ENCODE measurements around the gene ELOVL5.

ELOVL5 gene

DNA sequence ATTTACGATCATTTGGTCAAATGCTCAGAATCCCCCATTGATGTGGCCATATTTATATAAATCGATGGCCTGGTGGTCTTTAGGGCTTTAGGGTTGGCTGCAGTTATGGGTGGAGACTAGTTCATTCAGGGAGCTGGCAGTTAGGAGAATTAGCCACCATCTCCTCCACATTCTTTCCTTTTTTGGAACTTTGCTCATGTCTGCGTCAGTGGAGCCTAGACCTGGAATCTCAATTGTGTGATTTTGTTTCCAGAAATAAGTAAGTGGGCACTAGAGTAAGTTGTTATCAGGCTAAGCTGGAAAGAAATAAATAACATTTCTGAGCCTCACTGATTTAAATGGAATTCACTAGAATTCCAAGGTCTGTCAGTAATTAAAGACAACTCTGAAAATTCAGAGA lies 29.0 kb upstream of the ELOVL5 start:
- no peaks in the 10 kb centered on the region for H3K79me2 ChIP-seq (ENCODE audit: insufficient read depth, low read depth)
- no peak overlapping the region for H3K27ac ChIP-seq
- no peak overlapping the region for H3K4me2 ChIP-seq
- H3K36me3 ChIP-seq (ENCODE audit: insufficient read depth): no peaks in the 10 kb centered on the region
- H3K27me3 ChIP-seq (ENCODE audit: insufficient read depth, low read depth): no peaks in the 10 kb centered on the region
- no peaks in the 10 kb centered on the region for H4K20me1 ChIP-seq (ENCODE audit: insufficient read depth)
- no peak overlapping the region for H2AFZ ChIP-seq (ENCODE audit: low read depth)
- TF ChIP-seq, protein P1, sequence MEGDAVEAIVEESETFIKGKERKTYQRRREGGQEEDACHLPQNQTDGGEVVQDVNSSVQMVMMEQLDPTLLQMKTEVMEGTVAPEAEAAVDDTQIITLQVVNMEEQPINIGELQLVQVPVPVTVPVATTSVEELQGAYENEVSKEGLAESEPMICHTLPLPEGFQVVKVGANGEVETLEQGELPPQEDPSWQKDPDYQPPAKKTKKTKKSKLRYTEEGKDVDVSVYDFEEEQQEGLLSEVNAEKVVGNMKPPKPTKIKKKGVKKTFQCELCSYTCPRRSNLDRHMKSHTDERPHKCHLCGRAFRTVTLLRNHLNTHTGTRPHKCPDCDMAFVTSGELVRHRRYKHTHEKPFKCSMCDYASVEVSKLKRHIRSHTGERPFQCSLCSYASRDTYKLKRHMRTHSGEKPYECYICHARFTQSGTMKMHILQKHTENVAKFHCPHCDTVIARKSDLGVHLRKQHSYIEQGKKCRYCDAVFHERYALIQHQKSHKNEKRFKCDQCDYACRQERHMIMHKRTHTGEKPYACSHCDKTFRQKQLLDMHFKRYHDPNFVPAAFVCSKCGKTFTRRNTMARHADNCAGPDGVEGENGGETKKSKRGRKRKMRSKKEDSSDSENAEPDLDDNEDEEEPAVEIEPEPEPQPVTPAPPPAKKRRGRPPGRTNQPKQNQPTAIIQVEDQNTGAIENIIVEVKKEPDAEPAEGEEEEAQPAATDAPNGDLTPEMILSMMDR (conservative IDR thresholded peaks at IDR 0.05; ENCODE audit: low read depth, low read length): no peak
- no peaks in the 10 kb centered on the region for H3K4me1 ChIP-seq (ENCODE audit: low read depth, poor library complexity, severe bottlenecking)
- H3K9ac ChIP-seq: no peak overlapping the region
- H3K4me3 ChIP-seq (IDR thresholded peaks at IDR 0.05; ENCODE audit: insufficient read depth, low read depth, low read length): no peak overlapping the region

DNA sequence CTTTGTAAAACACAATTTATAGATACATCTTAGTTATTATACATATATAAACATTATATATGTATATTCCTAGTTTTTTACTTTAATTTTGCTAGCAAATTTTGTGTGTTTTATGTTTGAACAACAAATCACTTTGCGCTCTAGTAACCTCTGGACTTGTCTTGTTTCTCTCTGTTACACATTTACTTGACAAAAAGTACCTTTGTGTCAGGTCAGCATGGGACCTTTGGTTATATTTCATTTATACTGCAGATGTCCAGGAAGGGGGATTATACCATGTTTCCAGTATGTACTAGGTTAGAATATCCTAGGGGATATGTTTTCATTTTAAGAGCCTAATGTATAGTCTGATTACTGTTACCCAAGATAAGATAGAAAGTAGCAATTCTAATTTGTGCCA lies 28.5 kb upstream of the ELOVL5 start:
- no peaks in the 10 kb centered on the region for H4K20me1 ChIP-seq (ENCODE audit: insufficient read depth)
- H3K27ac ChIP-seq: no peak overlapping the region
- H3K4me1 ChIP-seq (ENCODE audit: low read depth, poor library complexity, severe bottlenecking): no peaks in the 10 kb centered on the region
- no peak overlapping the region for H2AFZ ChIP-seq (ENCODE audit: low read depth)
- no peak overlapping the region for H3K4me3 ChIP-seq (IDR thresholded peaks at IDR 0.05; ENCODE audit: insufficient read depth, low read depth, low read length)
- H3K27me3 ChIP-seq (ENCODE audit: insufficient read depth, low read depth): no peaks in the 10 kb centered on the region
- TF ChIP-seq, protein P1 (conservative IDR thresholded peaks at IDR 0.05; ENCODE audit: low read depth, low read length): no peak
- no peaks in the 10 kb centered on the region for H3K79me2 ChIP-seq (ENCODE audit: insufficient read depth, low read depth)
- no peaks in the 10 kb centered on the region for H3K36me3 ChIP-seq (ENCODE audit: insufficient read depth)
- no peak overlapping the region for H3K9ac ChIP-seq
- H3K4me2 ChIP-seq: no peak overlapping the region

DNA sequence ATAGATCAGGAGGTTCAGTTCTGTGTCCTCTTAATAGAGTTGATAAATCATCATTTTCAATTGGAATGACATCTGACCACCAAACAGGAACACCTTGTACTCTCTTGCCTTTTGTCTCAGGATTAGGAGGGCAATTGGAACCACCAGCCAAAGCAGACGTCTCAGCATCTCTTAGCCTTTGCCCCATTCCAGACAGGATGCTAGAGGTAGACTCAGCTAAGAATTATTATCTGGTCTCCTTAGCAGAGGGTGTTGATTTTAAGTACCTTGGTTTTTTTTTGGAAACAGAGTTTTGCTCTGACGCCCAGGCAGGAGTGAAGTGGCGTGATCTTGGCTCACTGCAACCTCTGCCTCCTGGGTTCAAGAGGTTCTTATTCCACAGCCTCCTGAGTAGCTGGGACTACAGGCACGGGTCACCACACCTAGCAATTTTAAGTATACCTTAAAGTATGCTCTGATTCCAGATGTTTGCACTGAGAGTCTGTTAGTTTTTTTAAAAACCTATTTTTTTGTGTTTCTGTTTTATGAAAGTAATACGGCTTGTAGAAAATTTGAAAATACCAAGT lies 28.0 kb upstream of the ELOVL5 start:
- Histone ChIP-seq H4K20me1 (ENCODE audit: insufficient read depth) (no peaks in the 10 kb centered on the region), H3K27me3 (ENCODE audit: insufficient read depth, low read depth) (no peaks in the 10 kb centered on the region), H3K4me1 (ENCODE audit: low read depth, poor library complexity, severe bottlenecking) (no peaks in the 10 kb centered on the region), H3K4me3 (IDR thresholded peaks at IDR 0.05; ENCODE audit: insufficient read depth, low read depth, low read length) (no peak overlapping the region), H3K27ac (no peak overlapping the region), H3K36me3 (ENCODE audit: insufficient read depth) (no peaks in the 10 kb centered on the region), H3K4me2 (no peak overlapping the region), H2AFZ (ENCODE audit: low read depth) (no peak overlapping the region), H3K79me2 (ENCODE audit: insufficient read depth, low read depth) (no peaks in the 10 kb centered on the region), H3K9ac (no peak overlapping the region)
- TF ChIP-seq, protein P1 (conservative IDR thresholded peaks at IDR 0.05; ENCODE audit: low read depth, low read length): no peak

DNA sequence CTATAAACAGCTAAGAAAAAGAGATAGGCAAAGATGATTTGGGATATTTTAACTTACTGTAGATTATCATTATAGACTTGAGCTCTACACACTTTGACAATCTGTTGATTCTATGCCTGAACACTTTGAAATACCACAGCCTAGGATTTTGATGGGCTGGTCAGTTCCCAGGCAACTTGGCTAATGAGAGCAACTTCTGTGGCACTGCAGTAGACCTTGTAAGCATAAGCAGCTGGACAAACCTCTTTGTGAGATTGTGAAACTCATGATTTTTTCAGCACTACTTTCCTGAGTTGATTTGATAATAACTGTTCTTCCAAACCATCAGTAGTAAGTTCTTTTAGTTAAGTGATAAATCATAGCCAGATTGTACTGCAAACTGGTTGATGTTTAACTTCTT lies 27.1 kb upstream of the ELOVL5 start:
- TF ChIP-seq, protein P1 (conservative IDR thresholded peaks at IDR 0.05; ENCODE audit: low read depth, low read length): no peak
- no peak overlapping the region for H3K4me3 ChIP-seq (IDR thresholded peaks at IDR 0.05; ENCODE audit: insufficient read depth, low read depth, low read length)
- H3K4me1 ChIP-seq (ENCODE audit: low read depth, poor library complexity, severe bottlenecking): no peaks in the 10 kb centered on the region
- H4K20me1 ChIP-seq (ENCODE audit: insufficient read depth): no peaks in the 10 kb centered on the region
- H3K4me2 ChIP-seq: no peak overlapping the region
- no peak overlapping the region for H2AFZ ChIP-seq (ENCODE audit: low read depth)
- no peak overlapping the region for H3K27ac ChIP-seq
- H3K36me3 ChIP-seq (ENCODE audit: insufficient read depth): no peaks in the 10 kb centered on the region
- H3K79me2 ChIP-seq (ENCODE audit: insufficient read depth, low read depth): no peaks in the 10 kb centered on the region
- H3K9ac ChIP-seq: no peak overlapping the region
- H3K27me3 ChIP-seq (ENCODE audit: insufficient read depth, low read depth): no peaks in the 10 kb centered on the region

All from KMS-11 (cell line).